SJCRH30 (cell line): ENCODE measurements around the gene LRRC61. TPM values are rescaled to one million over a fixed set of nuclear protein-coding genes. Genes with fewer than 3 reads are reported as not detected.
"Not testable (repeated sequence)": the region's sequence is repeated elsewhere in the genome, so short reads cannot be mapped to it uniquely, and the experiment has no call there.

Source experiments
- DNase-seq, 2 experiments: peaks; one replicate each; pipeline ENCODE4 v3.0.0-alpha.2; 2015 to 2020
- H3K27ac ChIP-seq: fragments of 250-450 bp; sonication (Bioruptor Pico); 2 replicates; pipeline ENCODE4 v1.5.1; 2020; ENCODE audit warnings: mild to moderate bottlenecking, moderate library complexity
- H3K27me3 ChIP-seq: fragments of 250-450 bp; sonication (Bioruptor Pico); 2 replicates; pipeline ENCODE4 v1.5.1; 2020; ENCODE audit warnings: mild to moderate bottlenecking, moderate library complexity
- H3K36me3 ChIP-seq: fragments of 250-450 bp; sonication (Bioruptor Pico); 2 replicates; pipeline ENCODE4 v1.5.1; 2020; ENCODE audit warnings: mild to moderate bottlenecking, moderate library complexity
- H3K4me1 ChIP-seq: fragments of 250-450 bp; sonication (Bioruptor Pico); 2 replicates; pipeline ENCODE4 v1.5.1; 2020; ENCODE audit warnings: mild to moderate bottlenecking, moderate library complexity
- H3K4me3 ChIP-seq: fragments of 250-450 bp; sonication (Bioruptor Pico); 2 replicates; pipeline ENCODE4 v1.5.1; 2020; ENCODE audit warnings: mild to moderate bottlenecking, moderate library complexity
- H3K9me3 ChIP-seq: fragments of 250-450 bp; sonication (Bioruptor Pico); replicated peaks from 2 replicates; pipeline ENCODE4 v1.5.1; 2020; ENCODE audit warnings: mild to moderate bottlenecking, moderate library complexity
- total RNA-seq: library from RNA; depleted of rRNA; stranded (reverse); fragments of >200 nt; shearing (Covaris generic); gene quantifications from 2 replicates; pipeline ENCODE4 v1.2.3, GENCODE V29; 2014; rRNA removed

Gene LRRC61
- total RNA-seq, 1 experiment from 2014 or later, result not detected

- no peak overlapping the region for H3K4me3 ChIP-seq
- H3K9me3 ChIP-seq, result no peaks in the 10 kb centered on the region
- peak in 1 of 2 experiments; percentile 53 for DNase-seq
- no peak overlapping the region for H3K27ac ChIP-seq
- no peaks in the 10 kb centered on the region for H3K27me3 ChIP-seq
- H3K4me1 ChIP-seq, result peaks cover 39% of the 10 kb centered on the region
- H3K36me3 ChIP-seq, result no peaks in the 10 kb centered on the region
Measured at GRCh38 chr7:150382123-150382843, 59.1 kb downstream of the LRRC61 start.

GRCh38 chr7:150382844-150383225 is 59.7 kb downstream of the LRRC61 start:
- peaks cover 34% of the 10 kb centered on the region for H3K4me1 ChIP-seq
- no peaks in the 10 kb centered on the region for H3K36me3 ChIP-seq
- H3K27ac ChIP-seq, result no peak overlapping the region
- H3K27me3 ChIP-seq, result no peaks in the 10 kb centered on the region
- no peak overlapping the region for H3K4me3 ChIP-seq
- no peak for DNase-seq
- H3K9me3 ChIP-seq, result no peaks in the 10 kb centered on the region

GRCh38 chr7:150383710-150384397 is 60.7 kb downstream of the LRRC61 start:
- H3K4me3 ChIP-seq, result peak overlapping the region; percentile 35
- peaks cover 41% of the 10 kb centered on the region for H3K4me1 ChIP-seq
- peak; percentile 99 to 100 for DNase-seq
- H3K27me3 ChIP-seq, result no peaks in the 10 kb centered on the region
- H3K9me3 ChIP-seq, result no peaks in the 10 kb centered on the region
- peak overlapping the region; percentile 84 for H3K27ac ChIP-seq
- no peaks in the 10 kb centered on the region for H3K36me3 ChIP-seq

- peaks cover 46% of the 10 kb centered on the region for H3K4me1 ChIP-seq
- no peaks in the 10 kb centered on the region for H3K36me3 ChIP-seq
- DNase-seq, result no peak
- peak overlapping the region; percentile 35 for H3K4me3 ChIP-seq
- no peaks in the 10 kb centered on the region for H3K9me3 ChIP-seq
- H3K27me3 ChIP-seq, result no peaks in the 10 kb centered on the region
- H3K27ac ChIP-seq, result peak overlapping the region; percentile 84
Measured at GRCh38 chr7:150384406-150385301, 61.5 kb downstream of the LRRC61 start.

- Histone ChIP-seq H3K36me3 (no peaks in the 10 kb centered on the region), H3K27me3 (no peaks in the 10 kb centered on the region), H3K4me1 (peaks cover 42% of the 10 kb centered on the region), H3K27ac (no peak overlapping the region), H3K4me3 (no peak overlapping the region), H3K9me3 (no peaks in the 10 kb centered on the region)
- DNase-seq, result no peak
Measured at GRCh38 chr7:150385302-150385723, 62.2 kb downstream of the LRRC61 start.

- not testable (repeated sequence) for H3K4me3 ChIP-seq, H3K9me3 ChIP-seq, H3K27me3 ChIP-seq, H3K36me3 ChIP-seq, DNase-seq, H3K27ac ChIP-seq
- H3K4me1 ChIP-seq, result peaks cover 39% of the 10 kb centered on the region
Measured at GRCh38 chr7:150385884-150386283, 62.7 kb downstream of the LRRC61 start.

Other genes starting within 250 kb of the LRRC61 start
- gene ACTR3C, start 190 bp downstream of the LRRC61 start, total RNA-seq, result 1.7 and 4.6 TPM in 2 replicates
- gene RARRES2, start 18.3 kb downstream of the LRRC61 start, total RNA-seq, result 68.1 and 89.7 TPM in 2 replicates
- 174 and 183 TPM in 2 replicates for gene REPIN1, start 45.5 kb downstream of the LRRC61 start, total RNA-seq
- gene ZNF775, start 56.0 kb downstream of the LRRC61 start, total RNA-seq, result 8.1 and 9.5 TPM in 2 replicates
- not detected in 2 replicates for gene GIMAP8, start 127.3 kb downstream of the LRRC61 start, total RNA-seq
- gene GIMAP7, start 191.5 kb downstream of the LRRC61 start, total RNA-seq, result not detected in 2 replicates
- gene GIMAP4, start 244.0 kb downstream of the LRRC61 start, total RNA-seq, result not detected in 2 replicates